Neutrophil (primary cell): Measurements from ENCODE around the gene TCF7.

Experiments
- H3K27ac ChIP-seq: fragments of 200-600 bp; sonication (generic); 2 replicates; pipeline ENCODE4 v1.5.1; 2016; ENCODE audit warnings: mild to moderate bottlenecking, moderate library complexity
- H3K27me3 ChIP-seq: fragments of 200-600 bp; sonication (generic); 2 replicates; pipeline ENCODE4 v1.6.0; 2016; ENCODE audit warnings: mild to moderate bottlenecking
- H3K36me3 ChIP-seq: fragments of 200-600 bp; sonication (generic); 2 replicates; pipeline ENCODE4 v1.5.1; 2017
- H3K4me1 ChIP-seq, 2 experiments: fragments of 200-600 bp in 1 of 2; sonication (generic) in 1 of 2; 1 replicate in 1 of 2; 2 replicates in 1 of 2; pipeline versions ENCODE4 v1.5.1 to v1.6.1; 2013 to 2016; ENCODE audit warnings: low read depth in 1 of 2, low read length in 1 of 2, mild to moderate bottlenecking in 1 of 2, moderate library complexity in 1 of 2; ENCODE audit not compliant: control insufficient read depth in 1 of 2, insufficient read depth in 1 of 2
- H3K4me3 ChIP-seq, 2 experiments: fragments of 200-600 bp in 1 of 2; sonication (generic) in 1 of 2; 1 replicate in 1 of 2; 2 replicates in 1 of 2; pipeline ENCODE4 v1.5.1; 2013 to 2016; ENCODE audit warnings: low read depth in 1 of 2, low read length in 1 of 2, mild to moderate bottlenecking in 1 of 2, moderate library complexity in 1 of 2
- H3K9me3 ChIP-seq: fragments of 200-600 bp; sonication (generic); 2 replicates; pipeline ENCODE4 v1.5.1; 2016
- TF ChIP-seq, protein P1 (sequence below): fragments of 200-600 bp; sonication (generic); IDR thresholded peaks from 2 replicates; pipeline ENCODE4 v1.5.1; 2016; ENCODE audit warnings: antibody characterized with exemption

Gene TCF7

GRCh38 chr5:134120386-134121138 is 6.1 kb downstream of the TCF7 start:
- peaks cover 0 to 2% of the 10 kb centered on the region in 2 experiments for H3K4me1 ChIP-seq
- TF ChIP-seq, protein P1, sequence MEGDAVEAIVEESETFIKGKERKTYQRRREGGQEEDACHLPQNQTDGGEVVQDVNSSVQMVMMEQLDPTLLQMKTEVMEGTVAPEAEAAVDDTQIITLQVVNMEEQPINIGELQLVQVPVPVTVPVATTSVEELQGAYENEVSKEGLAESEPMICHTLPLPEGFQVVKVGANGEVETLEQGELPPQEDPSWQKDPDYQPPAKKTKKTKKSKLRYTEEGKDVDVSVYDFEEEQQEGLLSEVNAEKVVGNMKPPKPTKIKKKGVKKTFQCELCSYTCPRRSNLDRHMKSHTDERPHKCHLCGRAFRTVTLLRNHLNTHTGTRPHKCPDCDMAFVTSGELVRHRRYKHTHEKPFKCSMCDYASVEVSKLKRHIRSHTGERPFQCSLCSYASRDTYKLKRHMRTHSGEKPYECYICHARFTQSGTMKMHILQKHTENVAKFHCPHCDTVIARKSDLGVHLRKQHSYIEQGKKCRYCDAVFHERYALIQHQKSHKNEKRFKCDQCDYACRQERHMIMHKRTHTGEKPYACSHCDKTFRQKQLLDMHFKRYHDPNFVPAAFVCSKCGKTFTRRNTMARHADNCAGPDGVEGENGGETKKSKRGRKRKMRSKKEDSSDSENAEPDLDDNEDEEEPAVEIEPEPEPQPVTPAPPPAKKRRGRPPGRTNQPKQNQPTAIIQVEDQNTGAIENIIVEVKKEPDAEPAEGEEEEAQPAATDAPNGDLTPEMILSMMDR: no peak
- no peak overlapping the region for H3K27ac ChIP-seq
- peaks cover 45% of the 10 kb centered on the region for H3K27me3 ChIP-seq
- H3K9me3 ChIP-seq: no peaks in the 10 kb centered on the region
- no peaks in the 10 kb centered on the region for H3K36me3 ChIP-seq
- no peak overlapping the region for H3K4me3 ChIP-seq

DNA sequence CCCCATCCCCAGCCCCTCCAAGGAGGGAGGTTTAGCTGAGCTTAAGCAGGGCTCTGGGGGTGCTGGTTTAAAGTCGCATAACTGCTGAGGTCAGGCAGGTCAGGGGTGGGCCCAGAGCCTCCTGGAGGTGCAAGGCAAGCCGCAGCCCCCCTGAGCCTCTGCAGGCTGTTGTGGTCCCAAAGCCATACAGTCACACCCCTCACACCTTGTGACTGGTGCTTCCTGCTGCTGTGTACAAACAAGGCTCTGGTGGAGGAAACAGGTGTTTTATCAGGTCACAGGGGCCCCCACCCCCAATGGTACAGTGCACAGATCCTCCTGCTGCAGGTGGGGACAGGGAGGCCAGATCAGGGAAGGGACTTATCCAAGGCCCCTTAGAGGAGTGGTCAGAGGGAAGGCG is 8.0 kb downstream of the TCF7 start:
- Histone ChIP-seq H3K9me3 (no peaks in the 10 kb centered on the region), H3K27ac (no peak overlapping the region), H3K4me1 (no peaks in the 10 kb centered on the region), H3K27me3 (peaks cover 25% of the 10 kb centered on the region), H3K36me3 (no peaks in the 10 kb centered on the region), H3K4me3 (no peak overlapping the region)
- TF ChIP-seq, protein P1: no peak

GRCh38 chr5:134123360-134123759 is 8.9 kb downstream of the TCF7 start:
- Histone ChIP-seq H3K36me3 (no peaks in the 10 kb centered on the region), H3K27ac (no peak overlapping the region), H3K4me1 (no peaks in the 10 kb centered on the region), H3K27me3 (peaks cover 17% of the 10 kb centered on the region), H3K9me3 (no peaks in the 10 kb centered on the region), H3K4me3 (no peak overlapping the region)
- TF ChIP-seq, protein P1: no peak

DNA sequence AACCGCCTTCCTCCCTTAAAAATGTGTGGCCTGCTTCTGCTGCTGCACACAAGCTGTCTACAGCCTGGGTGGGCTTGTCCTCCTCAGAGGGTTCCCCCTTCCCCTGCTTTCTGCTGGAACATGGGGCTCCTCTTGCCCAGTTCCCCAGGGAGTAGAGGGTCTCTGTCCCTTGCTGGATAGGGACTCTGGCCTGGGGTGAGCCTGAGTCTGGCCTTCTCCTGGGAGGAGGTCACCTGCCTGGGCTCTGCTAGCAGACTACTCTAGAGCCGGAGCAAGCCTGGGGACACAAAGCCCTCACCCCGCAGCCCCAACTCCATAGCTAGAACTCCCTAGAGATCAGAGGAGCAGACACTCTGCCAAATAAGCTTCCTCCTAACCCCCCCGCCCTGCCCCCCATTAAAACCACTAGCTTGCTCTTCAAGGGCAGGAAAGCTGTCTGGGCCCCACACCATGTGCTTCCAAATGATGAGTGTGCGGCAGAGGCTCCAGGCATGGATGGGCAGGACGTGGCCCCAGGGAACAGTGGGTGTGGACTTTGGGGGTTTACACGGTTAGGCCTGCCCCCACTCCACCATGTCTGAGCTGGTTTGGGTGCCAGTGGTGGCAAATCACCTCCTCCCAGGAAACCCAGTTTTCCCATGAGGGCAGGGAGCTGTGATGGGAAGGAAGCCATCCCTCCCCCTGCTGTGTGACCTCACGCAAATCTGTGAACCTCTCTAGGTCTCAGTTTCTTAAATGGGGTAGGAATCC is 10.0 kb downstream of the TCF7 start:
- H3K27me3 ChIP-seq: peaks cover 7% of the 10 kb centered on the region
- TF ChIP-seq, protein P1: no peak
- H3K9me3 ChIP-seq: no peaks in the 10 kb centered on the region
- H3K27ac ChIP-seq: no peak overlapping the region
- H3K4me3 ChIP-seq: no peak overlapping the region
- peaks cover under 1% of the 10 kb centered on the region for H3K36me3 ChIP-seq
- no peaks in the 10 kb centered on the region for H3K4me1 ChIP-seq

- H3K27me3 ChIP-seq: no peaks in the 10 kb centered on the region
- TF ChIP-seq, protein P1: no peak
- no peak overlapping the region for H3K27ac ChIP-seq
- no peaks in the 10 kb centered on the region for H3K9me3 ChIP-seq
- H3K4me1 ChIP-seq: no peaks in the 10 kb centered on the region
- peaks cover 6% of the 10 kb centered on the region for H3K36me3 ChIP-seq
- no peak overlapping the region for H3K4me3 ChIP-seq
Measured at GRCh38 chr5:134125039-134126015, 10.8 kb downstream of the TCF7 start.
